Measurements from ENCODE around the gene FRAS1.

- TF ChIP-seq GATA2 (IDR thresholded peaks at IDR 0.05; ENCODE audit: low read depth, low read length) (no peak), GATA3 (IDR thresholded peaks at IDR 0.05; ENCODE audit: low read depth, low read length) (no peak)
These were observed 534.3 kb downstream of the FRAS1 start for GRCh38 chr4:78591404-78591803.
